ENCODE results near the gene WDR38. TPM values are rescaled to one million over a fixed set of nuclear protein-coding genes. Genes with fewer than 3 reads are reported as not detected.

The WDR38 gene
- total RNA-seq, 1 donor from 2014 or later: not detected

- intact Hi-C loops (cut with DNase I): no loop called here
- Histone ChIP-seq H3K36me3 (peaks cover 35% of the 10 kb centered on the region), H3K9me3 (no peaks in the 10 kb centered on the region), H3K27me3 (no peaks in the 10 kb centered on the region), H3K4me1 (peaks cover 14% of the 10 kb centered on the region), H3K27ac (no peak overlapping the region), H3K4me3 (no peak overlapping the region)
- TF ChIP-seq CTCF (IDR thresholded peaks at IDR 0.05): no peak
- no peak for ATAC-seq
- no peak for DNase-seq
Measured at GRCh38 chr9:124854822-124855221, 1.6 kb downstream of the WDR38 start.

DNA sequence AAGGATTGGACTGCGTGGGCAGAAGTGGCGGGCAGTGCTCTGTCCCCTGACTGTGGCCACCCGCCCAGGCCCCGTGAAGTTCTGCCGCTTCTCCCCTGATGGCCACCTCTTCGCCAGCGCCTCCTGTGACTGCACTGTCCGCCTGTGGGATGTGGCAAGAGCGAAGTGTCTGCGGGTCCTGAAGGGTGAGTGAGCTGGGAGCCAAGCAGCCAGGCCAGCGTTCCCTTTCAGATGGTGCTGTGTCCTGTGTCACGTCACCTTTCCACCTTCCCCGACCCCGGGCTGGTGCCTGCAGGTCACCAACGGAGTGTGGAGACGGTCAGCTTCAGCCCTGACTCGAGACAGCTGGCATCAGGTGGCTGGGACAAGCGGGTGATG is 2.3 kb downstream of the WDR38 start:
- no peak for DNase-seq
- H3K4me3 ChIP-seq: no peak overlapping the region
- no peak for ATAC-seq
- TF ChIP-seq CTCF (IDR thresholded peaks at IDR 0.05): no peak
- H3K4me1 ChIP-seq: peaks cover 21% of the 10 kb centered on the region
- intact Hi-C loops (cut with DNase I): no loop called here
- H3K27me3 ChIP-seq: no peaks in the 10 kb centered on the region
- H3K27ac ChIP-seq: no peak overlapping the region
- H3K9me3 ChIP-seq: no peaks in the 10 kb centered on the region
- peaks cover 42% of the 10 kb centered on the region for H3K36me3 ChIP-seq

GRCh38 chr9:124855944-124856765 is 2.9 kb downstream of the WDR38 start:
- Histone ChIP-seq H3K4me3 (no peak overlapping the region), H3K36me3 (peaks cover 46% of the 10 kb centered on the region), H3K27me3 (no peaks in the 10 kb centered on the region), H3K4me1 (peaks cover 27% of the 10 kb centered on the region), H3K27ac (no peak overlapping the region), H3K9me3 (no peaks in the 10 kb centered on the region)
- no peak for TF ChIP-seq CTCF (IDR thresholded peaks at IDR 0.05)
- intact Hi-C loops (cut with DNase I): no loop called here
- ATAC-seq: no peak
- no peak for DNase-seq

GRCh38 chr9:124857533-124858162 is 4.4 kb downstream of the WDR38 start:
- TF ChIP-seq CTCF (IDR thresholded peaks at IDR 0.05): no peak
- DNase-seq (no peak), ATAC-seq (no peak)
- Histone ChIP-seq H3K27me3 (no peaks in the 10 kb centered on the region), H3K4me1 (peaks cover 23% of the 10 kb centered on the region), H3K36me3 (peaks cover 46% of the 10 kb centered on the region), H3K27ac (no peak overlapping the region), H3K4me3 (no peak overlapping the region), H3K9me3 (no peaks in the 10 kb centered on the region)
- intact Hi-C loops (cut with DNase I): no loop called here

DNA sequence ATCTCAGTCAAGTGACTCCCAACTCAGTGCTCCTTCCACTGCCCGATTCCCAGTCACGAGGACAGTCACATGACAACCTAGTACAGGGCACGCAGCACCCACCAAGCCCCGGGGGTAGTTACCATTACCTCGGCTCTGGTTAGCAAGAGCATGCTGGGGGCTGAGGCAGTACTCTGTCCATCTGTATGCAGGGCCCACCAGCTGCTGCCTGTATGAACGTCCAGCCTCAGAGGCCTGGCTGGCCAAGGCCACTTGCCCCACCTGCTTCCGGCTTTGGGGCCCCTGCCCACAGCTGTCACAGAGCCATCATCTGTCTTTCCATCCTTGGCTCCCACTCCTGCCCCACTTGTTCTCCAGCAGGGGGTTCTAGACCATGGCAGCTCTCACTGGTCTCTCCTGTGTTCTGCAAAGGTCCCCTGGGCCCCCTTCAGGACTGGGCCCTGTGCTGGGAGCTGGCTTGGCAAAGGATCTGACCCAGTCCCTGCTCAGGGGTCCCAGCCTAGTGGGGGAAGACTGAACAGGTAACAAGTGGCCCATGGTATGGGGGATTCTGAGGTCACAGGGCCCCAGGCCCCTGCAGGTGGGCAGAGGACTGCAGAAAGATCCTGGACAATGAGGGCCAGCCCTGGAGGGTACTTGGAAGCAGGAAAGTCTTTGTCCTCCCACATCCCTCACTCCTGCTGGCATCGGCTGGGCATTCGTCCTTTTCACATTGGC is 5.2 kb downstream of the WDR38 start:
- Histone ChIP-seq H3K4me3 (no peak overlapping the region), H3K9me3 (no peaks in the 10 kb centered on the region), H3K27ac (no peak overlapping the region), H3K4me1 (peaks cover 25% of the 10 kb centered on the region), H3K27me3 (no peaks in the 10 kb centered on the region), H3K36me3 (peaks cover 46% of the 10 kb centered on the region)
- TF ChIP-seq CTCF (IDR thresholded peaks at IDR 0.05): no peak
- no peak for DNase-seq
- no peak for ATAC-seq
- intact Hi-C loops (cut with DNase I): no loop called here
